ENCODE data around the gene ALDH4A1.

ALDH4A1 gene

GRCh38 chr1:18950401-18951026, 48.2 kb upstream of the ALDH4A1 start:
- no CpG with 5 or more reads among the region's 19 CpGs for WGBS, 2 donors (ENCODE audit: extremely low coverage in 2 of 2, insufficient read length in 2 of 2, insufficient replicate concordance in 1 of 2)
- Histone ChIP-seq H3K23ac (ENCODE audit: low read depth, low read length, poor library complexity) (no peak overlapping the region), H3K18ac (ENCODE audit: low read length) (peak overlapping the region; percentile 27), H3K4me1 (ENCODE audit: control insufficient read depth in 2 of 2, insufficient read depth in 1 of 2, low read depth in 1 of 2, low read length in 2 of 2) (peaks cover 26 to 47% of the 10 kb centered on the region in 2 donors), H2BK120ac (ENCODE audit: low read depth, low read length) (no peak overlapping the region), H3K36me3 (replicated peaks in 1 of 2; ENCODE audit: control insufficient read depth in 2 of 2, insufficient read depth in 2 of 2, low read length in 2 of 2) (no peaks in the 10 kb centered on the region), H2BK12ac (ENCODE audit: low read length) (peak overlapping the region; percentile 24), H4K8ac (ENCODE audit: low read depth, low read length) (no peak overlapping the region), H3K27me3 (ENCODE audit: control insufficient read depth in 3 of 3, insufficient read depth in 3 of 3, low read depth in 1 of 3, low read length in 3 of 3) (peaks cover 0 to 15% (median 3%) of the 10 kb centered on the region in 3 experiments), H2AK5ac (ENCODE audit: low read depth, low read length) (peak overlapping the region; percentile 96), H2AFZ (ENCODE audit: low read length) (peak overlapping the region; percentile 86), H3K4me3 (ENCODE audit: low read length in 2 of 2) (peak overlapping the region in 1 of 2 donors; percentile 19), H3K4ac (ENCODE audit: low read length) (no peak overlapping the region), H2BK15ac (ENCODE audit: low read length) (peak overlapping the region; percentile 5), H3K27ac (replicated peaks; ENCODE audit: low read length) (peak overlapping the region; percentile 71), H4K91ac (ENCODE audit: low read depth, low read length, poor library complexity) (no peak overlapping the region), H3K4me2 (ENCODE audit: insufficient read depth, low read length, poor library complexity, severe bottlenecking) (no peak overlapping the region), H3K9ac (ENCODE audit: low read depth, low read length, poor library complexity) (no peak overlapping the region), H3K9me3 (replicated peaks in 1 of 2; ENCODE audit: control insufficient read depth in 2 of 2, insufficient read depth in 1 of 2, low read depth in 1 of 2, low read length in 2 of 2) (peaks cover 0 to 1% of the 10 kb centered on the region in 2 donors), H2BK5ac (ENCODE audit: low read length) (peak overlapping the region; percentile 30), H3K14ac (ENCODE audit: low read length) (no peak overlapping the region), H3K79me1 (ENCODE audit: low read depth, low read length) (peaks cover 8% of the 10 kb centered on the region)
- DNase-seq (ENCODE audit: low spot score) = no peak

GRCh38 chr1:18949686-18950400, 47.5 kb upstream of the ALDH4A1 start:
- WGBS, 2 donors (ENCODE audit: extremely low coverage in 2 of 2, insufficient read length in 2 of 2, insufficient replicate concordance in 1 of 2) = no CpG with 5 or more reads among the region's 22 CpGs
- peaks cover 5% of the 10 kb centered on the region for H3K79me1 ChIP-seq (ENCODE audit: low read depth, low read length)
- peak overlapping the region; percentile 46 for H3K4ac ChIP-seq (ENCODE audit: low read length)
- H2AK5ac ChIP-seq (ENCODE audit: low read depth, low read length) = peak overlapping the region; percentile 85
- no peak overlapping the region for H4K8ac ChIP-seq (ENCODE audit: low read depth, low read length)
- H3K23ac ChIP-seq (ENCODE audit: low read depth, low read length, poor library complexity) = peak overlapping the region; percentile 93
- peaks cover 0 to 9% (median 0%) of the 10 kb centered on the region in 3 experiments for H3K27me3 ChIP-seq (ENCODE audit: control insufficient read depth in 3 of 3, insufficient read depth in 3 of 3, low read depth in 1 of 3, low read length in 3 of 3)
- no peaks in the 10 kb centered on the region for H3K36me3 ChIP-seq (replicated peaks in 1 of 2; ENCODE audit: control insufficient read depth in 2 of 2, insufficient read depth in 2 of 2, low read length in 2 of 2)
- no peak for DNase-seq (ENCODE audit: low spot score)
- H3K14ac ChIP-seq (ENCODE audit: low read length) = peak overlapping the region; percentile 77
- peak overlapping the region in 1 of 2 donors; percentile 19 for H3K4me3 ChIP-seq (ENCODE audit: low read length in 2 of 2)
- peak overlapping the region; percentile 46 for H2BK15ac ChIP-seq (ENCODE audit: low read length)
- H3K9ac ChIP-seq (ENCODE audit: low read depth, low read length, poor library complexity) = peak overlapping the region; percentile 79
- H2BK12ac ChIP-seq (ENCODE audit: low read length) = peak overlapping the region; percentile 99
- H2BK120ac ChIP-seq (ENCODE audit: low read depth, low read length) = peak overlapping the region; percentile 1
- peak overlapping the region; percentile 26 for H2BK5ac ChIP-seq (ENCODE audit: low read length)
- peak overlapping the region; percentile 92 for H3K18ac ChIP-seq (ENCODE audit: low read length)
- H3K27ac ChIP-seq (replicated peaks; ENCODE audit: low read length) = peak overlapping the region; percentile 71
- H2AFZ ChIP-seq (ENCODE audit: low read length) = peak overlapping the region; percentile 86
- H3K4me1 ChIP-seq (ENCODE audit: control insufficient read depth in 2 of 2, insufficient read depth in 1 of 2, low read depth in 1 of 2, low read length in 2 of 2) = peaks cover 32 to 47% of the 10 kb centered on the region in 2 donors
- no peaks in the 10 kb centered on the region for H3K9me3 ChIP-seq (replicated peaks in 1 of 2; ENCODE audit: control insufficient read depth in 2 of 2, insufficient read depth in 1 of 2, low read depth in 1 of 2, low read length in 2 of 2)
- H4K91ac ChIP-seq (ENCODE audit: low read depth, low read length, poor library complexity) = peak overlapping the region; percentile 99
- peak overlapping the region; percentile 28 for H3K4me2 ChIP-seq (ENCODE audit: insufficient read depth, low read length, poor library complexity, severe bottlenecking)

- peaks cover 32 to 43% of the 10 kb centered on the region in 2 donors for H3K4me1 ChIP-seq (ENCODE audit: control insufficient read depth in 2 of 2, insufficient read depth in 1 of 2, low read depth in 1 of 2, low read length in 2 of 2)
- peak overlapping the region; percentile 99 for H2BK12ac ChIP-seq (ENCODE audit: low read length)
Measured at GRCh38 chr1:18948913-18949685, 46.7 kb upstream of the ALDH4A1 start.

More at GRCh38 chr1:18948913-18949685, 46.7 kb upstream of the ALDH4A1 start:
- H3K4me2 ChIP-seq (ENCODE audit: insufficient read depth, low read length, poor library complexity, severe bottlenecking) = peak overlapping the region; percentile 11
- peak overlapping the region; percentile 26 for H2BK5ac ChIP-seq (ENCODE audit: low read length)
- WGBS, 2 donors (ENCODE audit: extremely low coverage in 2 of 2, insufficient read length in 2 of 2, insufficient replicate concordance in 1 of 2) = no CpG with 5 or more reads among the region's 23 CpGs
- H3K18ac ChIP-seq (ENCODE audit: low read length) = peak overlapping the region; percentile 92
- H3K4ac ChIP-seq (ENCODE audit: low read length) = peak overlapping the region; percentile 46
- H3K27ac ChIP-seq (replicated peaks; ENCODE audit: low read length) = peak overlapping the region; percentile 71
- H2BK15ac ChIP-seq (ENCODE audit: low read length) = peak overlapping the region; percentile 66
- H4K91ac ChIP-seq (ENCODE audit: low read depth, low read length, poor library complexity) = peak overlapping the region; percentile 99
- peak overlapping the region; percentile 93 for H3K23ac ChIP-seq (ENCODE audit: low read depth, low read length, poor library complexity)
- H4K8ac ChIP-seq (ENCODE audit: low read depth, low read length) = no peak overlapping the region
- peaks cover 0 to 2% (median 0%) of the 10 kb centered on the region in 3 experiments for H3K27me3 ChIP-seq (ENCODE audit: control insufficient read depth in 3 of 3, insufficient read depth in 3 of 3, low read depth in 1 of 3, low read length in 3 of 3)
- no peak for DNase-seq (ENCODE audit: low spot score)
- no peaks in the 10 kb centered on the region for H3K36me3 ChIP-seq (replicated peaks in 1 of 2; ENCODE audit: control insufficient read depth in 2 of 2, insufficient read depth in 2 of 2, low read length in 2 of 2)
- peak overlapping the region in 1 of 2 donors; percentile 19 for H3K4me3 ChIP-seq (ENCODE audit: low read length in 2 of 2)
- peak overlapping the region; percentile 77 for H3K14ac ChIP-seq (ENCODE audit: low read length)
- H3K79me1 ChIP-seq (ENCODE audit: low read depth, low read length) = peaks cover 5% of the 10 kb centered on the region
- H2BK120ac ChIP-seq (ENCODE audit: low read depth, low read length) = peak overlapping the region; percentile 1
- H3K9me3 ChIP-seq (replicated peaks in 1 of 2; ENCODE audit: control insufficient read depth in 2 of 2, insufficient read depth in 1 of 2, low read depth in 1 of 2, low read length in 2 of 2) = no peaks in the 10 kb centered on the region
- H2AFZ ChIP-seq (ENCODE audit: low read length) = peak overlapping the region; percentile 86
- H2AK5ac ChIP-seq (ENCODE audit: low read depth, low read length) = peak overlapping the region; percentile 90
- peak overlapping the region; percentile 79 for H3K9ac ChIP-seq (ENCODE audit: low read depth, low read length, poor library complexity)
